ENCODE data around the gene MRGPRE. TPM values are rescaled to one million over a fixed set of nuclear protein-coding genes. Genes with fewer than 3 reads are reported as not detected.

The MRGPRE gene
- polyA plus RNA-seq, 2 of the 4 experiments (the other 2 are of a cell fraction): not detected

GRCh38 chr11:3189196-3189843, 42.9 kb downstream of the MRGPRE start:
- Histone ChIP-seq H3K4me2 (no peak overlapping the region), H3K27ac (no peak overlapping the region), H3K9me3 (no peaks in the 10 kb centered on the region), H3K4me3 (no peak overlapping the region), H3K4me1 (no peaks in the 10 kb centered on the region)
- ATAC-seq (no peak), FAIRE-seq (no peak), DNase-seq (ENCODE audit: low read depth in 1 of 2, low spot score in 1 of 2) (no peak)
- 56% methylated on average over 15 of the region's 15 CpGs for WGBS (ENCODE audit: missing lambda C conversion rate)
- ChIA-PET POLR2A (no interaction called here), CTCF (no interaction called here)
- TF ChIP-seq MAX (IDR thresholded peaks at IDR 0.05) (no peak), HDAC2 (IDR thresholded peaks at IDR 0.05) (no peak), KDM5A (IDR thresholded peaks at IDR 0.05) (no peak), SMC3 (IDR thresholded peaks at IDR 0.05) (no peak)

- FAIRE-seq: no peak
- TF ChIP-seq JUN (IDR thresholded peaks at IDR 0.05) (no peak), NPAS2 (CRISPR knock-in tag; IDR thresholded peaks at IDR 0.05; ENCODE audit: borderline replicate concordance) (no peak), MYC (IDR thresholded peaks at IDR 0.05; ENCODE audit: borderline replicate concordance, low read length) (no peak), CEBPB (IDR thresholded peaks at IDR 0.05) (no peak), HOXB5 (CRISPR knock-in tag; IDR thresholded peaks at IDR 0.05) (no peak), KDM5A (IDR thresholded peaks at IDR 0.05) (no peak), EHMT2 (IDR thresholded peaks at IDR 0.05; ENCODE audit: low read depth) (no peak), RCOR1 (IDR thresholded peaks at IDR 0.05; ENCODE audit: low read depth, low read length) (no peak), USF2 (IDR thresholded peaks at IDR 0.05) (no peak), ESRRA (IDR thresholded peaks at IDR 0.05; ENCODE audit: borderline replicate concordance, low read length) (no peak), FOSB (CRISPR knock-in tag; IDR thresholded peaks at IDR 0.05) (no peak), PBX3 (IDR thresholded peaks at IDR 0.05) (no peak), CTCF (IDR thresholded peaks at IDR 0.05) (no peak), SMC3 (IDR thresholded peaks at IDR 0.05) (no peak), PHF8 (IDR thresholded peaks at IDR 0.05; ENCODE audit: borderline replicate concordance, low read depth) (no peak)
- Histone ChIP-seq H3K4me2 (no peak overlapping the region), H3K9me3 (no peaks in the 10 kb centered on the region), H3K27ac (no peak overlapping the region), H3K4me1 (no peaks in the 10 kb centered on the region), H3K4me3 (no peak overlapping the region)
- WGBS (ENCODE audit: missing lambda C conversion rate): 66% methylated on average over 17 of the region's 17 CpGs
- no peak for DNase-seq (ENCODE audit: low read depth in 1 of 2, low spot score in 1 of 2)
- CTCF ChIA-PET: no interaction called here
- POLR2A ChIA-PET: no interaction called here
- ATAC-seq: no peak
Measured at GRCh38 chr11:3188496-3189195, 43.6 kb downstream of the MRGPRE start.

GRCh38 chr11:3186166-3186953, 45.9 kb downstream of the MRGPRE start:
- CTCF ChIA-PET: no interaction called here
- H3K27ac ChIP-seq: no peak overlapping the region
- DNase-seq (ENCODE audit: low read depth in 1 of 2, low spot score in 1 of 2) (no peak), ATAC-seq (no peak), FAIRE-seq (no peak)
- no peaks in the 10 kb centered on the region for H3K4me1 ChIP-seq
- WGBS (ENCODE audit: missing lambda C conversion rate): 38% methylated on average over 11 of the region's 11 CpGs
- POLR2A ChIA-PET: no interaction called here
- no peak for TF ChIP-seq ATOH8 (CRISPR knock-in tag; IDR thresholded peaks at IDR 0.05; ENCODE audit: low read depth)
- no peak for TF ChIP-seq KDM5A (IDR thresholded peaks at IDR 0.05)
- TF ChIP-seq ZFP36 (IDR thresholded peaks at IDR 0.05; ENCODE audit: borderline replicate concordance, partially characterized antibody): no peak
- TF ChIP-seq ZC3H11A (IDR thresholded peaks at IDR 0.05): no peak
- no peak for TF ChIP-seq MAX (IDR thresholded peaks at IDR 0.05)
- no peak for TF ChIP-seq NR3C1 (IDR thresholded peaks at IDR 0.05)
- TF ChIP-seq PHF8 (IDR thresholded peaks at IDR 0.05; ENCODE audit: borderline replicate concordance, low read depth): no peak
- no peak for TF ChIP-seq ZSCAN20 (CRISPR knock-in tag; IDR thresholded peaks at IDR 0.05)
- no peak for TF ChIP-seq HOXA7 (CRISPR knock-in tag; IDR thresholded peaks at IDR 0.05)
- no peak for TF ChIP-seq EHMT2 (IDR thresholded peaks at IDR 0.05; ENCODE audit: low read depth)
- TF ChIP-seq HEYL (CRISPR knock-in tag; IDR thresholded peaks at IDR 0.05): no peak
- TF ChIP-seq JUN (IDR thresholded peaks at IDR 0.05): no peak
- no peak overlapping the region for H3K4me3 ChIP-seq
- H3K9me3 ChIP-seq: no peaks in the 10 kb centered on the region; the same call in 2 of the 3 replicates
- no peak overlapping the region for H3K4me2 ChIP-seq

Data from A549 (cell line).